Measurements from ENCODE around the gene BTN3A1.
"Not testable (repeated sequence)": the region's sequence is repeated elsewhere in the genome, so short reads cannot be mapped to it uniquely, and the experiment has no call there.

The BTN3A1 gene

DNA sequence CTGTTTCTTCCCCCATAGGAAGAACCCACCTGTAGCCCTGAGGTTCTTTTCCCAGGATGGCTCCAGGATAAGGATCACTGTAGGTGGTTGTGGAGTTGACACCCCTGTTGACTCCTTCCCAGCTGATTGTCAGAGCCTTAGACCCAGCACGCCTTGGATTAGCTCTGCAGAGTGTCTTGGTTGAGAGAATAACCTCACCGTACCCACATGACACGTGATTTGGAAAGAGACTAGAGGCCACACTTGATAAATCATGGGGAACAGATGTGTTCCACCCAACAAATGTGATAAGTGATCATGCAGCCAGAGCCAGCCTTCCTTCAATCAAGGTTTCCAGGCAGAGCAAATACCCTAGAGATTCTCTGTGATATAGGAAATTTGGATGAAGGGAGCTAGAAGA, 12.2 kb downstream of the BTN3A1 start:
- no peak for DNase-seq (ENCODE audit: low read depth in 3 of 3)

DNA sequence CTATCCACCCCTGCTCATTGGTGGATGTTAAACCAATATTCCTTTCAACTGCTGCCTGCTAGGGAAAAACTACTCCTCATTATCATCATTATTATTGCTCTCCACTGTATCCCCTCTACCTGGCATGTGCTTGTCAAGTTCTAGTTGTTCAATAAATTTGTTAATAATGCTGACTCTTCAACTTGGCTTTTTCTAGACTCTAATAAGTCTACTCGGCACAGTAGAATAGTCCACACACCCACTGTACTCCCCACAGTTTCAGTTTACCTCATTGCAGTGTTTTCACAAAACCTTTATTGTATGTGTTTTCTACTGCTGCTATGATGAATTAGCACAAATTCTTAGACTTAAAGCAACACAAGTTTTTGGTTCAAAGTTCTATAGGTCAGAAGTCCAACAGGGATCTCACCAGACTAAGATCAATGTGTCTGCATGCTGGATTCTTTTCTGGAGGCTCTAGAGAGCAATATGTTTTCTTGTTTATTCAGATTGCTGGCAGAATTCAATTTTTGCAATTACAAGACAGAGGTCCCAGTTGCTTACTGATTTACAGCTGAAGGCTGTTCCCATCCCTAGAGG, 13.1 kb downstream of the BTN3A1 start:
- DNase-seq (ENCODE audit: low read depth in 3 of 3), result no peak

DNA sequence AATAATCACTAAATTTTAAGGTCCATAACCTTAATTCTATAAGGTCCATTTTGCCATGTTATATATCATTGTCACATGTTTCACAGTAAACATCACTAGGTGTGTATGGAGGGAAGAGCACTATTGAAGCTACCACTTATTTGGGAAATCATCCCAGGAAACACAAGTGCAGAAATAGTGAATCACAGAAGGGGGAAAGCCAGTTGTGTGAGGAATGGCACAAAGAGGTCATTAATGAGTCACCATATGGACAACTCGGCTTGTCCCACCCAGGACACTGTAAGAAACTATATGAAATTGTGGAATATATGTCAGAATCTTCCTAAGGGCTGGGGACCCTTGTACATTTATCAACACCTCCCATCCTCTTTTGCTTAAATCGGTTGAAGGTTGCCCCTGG, 13.7 kb downstream of the BTN3A1 start:
- DNase-seq (ENCODE audit: low read depth in 3 of 3), result no peak

DNA sequence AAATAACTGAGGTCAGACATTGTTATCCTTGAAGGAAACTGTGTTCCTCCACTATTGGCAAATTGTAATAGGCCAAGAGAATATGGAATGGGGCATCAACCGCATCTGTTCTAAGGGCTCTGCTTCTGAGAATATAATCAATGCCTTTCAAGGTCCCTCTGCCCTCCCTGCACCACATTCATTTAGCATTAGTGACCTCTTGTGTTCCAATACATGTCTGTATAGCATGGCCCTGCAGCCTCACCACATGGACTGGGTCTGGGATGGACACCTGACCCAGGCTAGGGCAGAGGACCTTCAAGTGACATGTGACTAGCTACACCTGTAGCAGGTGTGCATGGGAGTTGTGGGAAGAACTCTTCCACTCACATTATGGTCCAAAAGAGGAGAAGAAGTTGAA, 14.2 kb downstream of the BTN3A1 start:
- DNase-seq (ENCODE audit: low read depth in 3 of 3), result no peak

DNA sequence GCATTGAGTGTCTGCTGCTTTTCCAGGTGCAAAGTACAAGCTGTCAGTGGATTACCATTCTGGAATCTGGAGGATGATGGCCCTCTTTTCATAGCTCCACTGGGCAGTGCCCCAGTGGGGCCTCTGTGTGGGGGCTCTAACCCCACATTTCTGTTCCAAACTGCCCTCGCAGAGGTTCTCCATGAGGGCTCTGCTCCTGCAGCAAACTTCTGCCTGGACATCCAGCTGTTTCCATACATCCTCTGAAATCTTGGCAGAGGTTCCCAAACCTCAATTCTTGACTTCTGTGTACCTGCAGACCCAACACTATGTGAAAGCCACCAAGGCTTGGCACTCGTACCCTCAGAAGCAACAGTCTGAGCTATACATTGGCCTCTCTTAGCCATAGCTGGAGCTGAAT, 16.0 kb downstream of the BTN3A1 start:
- DNase-seq (ENCODE audit: low read depth in 3 of 3), result not testable (repeated sequence)

DNA sequence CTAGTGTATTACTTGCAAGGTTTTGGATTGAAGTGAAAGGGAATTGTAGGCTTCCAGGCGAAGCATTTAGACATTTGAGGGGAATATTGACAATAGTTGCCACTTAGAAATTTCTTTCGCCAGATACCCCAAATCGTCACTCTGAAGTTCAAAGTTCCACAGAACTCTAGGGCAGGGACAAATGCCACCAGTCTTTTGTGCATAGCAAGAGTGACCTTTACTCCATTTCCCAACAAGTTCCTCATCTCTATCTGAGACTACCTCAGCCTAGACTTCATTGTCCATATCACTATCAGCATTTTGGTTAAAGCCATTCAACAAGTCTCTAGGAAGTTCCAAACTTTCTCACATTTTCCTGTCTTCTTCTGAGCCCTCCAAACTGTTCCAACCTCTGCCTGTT, 16.7 kb downstream of the BTN3A1 start:
- not testable (repeated sequence) for DNase-seq (ENCODE audit: low read depth in 3 of 3)

DNA sequence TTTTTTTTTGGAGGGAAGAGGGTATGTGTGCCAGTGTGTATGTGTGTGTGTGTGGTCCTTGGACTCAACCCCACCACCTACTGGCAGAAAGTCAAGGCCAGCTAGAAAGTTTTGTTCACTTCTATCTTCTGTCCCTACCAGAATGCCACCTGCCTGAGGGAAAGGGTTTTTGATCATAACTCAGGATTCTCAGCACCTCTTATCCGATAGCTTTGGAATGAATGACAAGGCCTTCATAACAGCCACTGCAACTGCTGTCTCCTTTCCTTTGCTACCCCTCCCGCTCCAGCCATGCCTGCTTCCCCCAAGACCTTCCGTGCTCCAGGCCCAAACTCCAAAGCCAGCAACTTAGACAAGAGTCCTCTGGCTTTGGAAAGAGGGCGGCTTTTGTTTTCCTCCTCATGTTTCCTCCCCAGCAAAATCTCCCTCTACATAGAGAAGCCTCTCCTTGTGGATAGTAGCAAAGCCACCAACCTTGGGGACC, 18.7 kb downstream of the BTN3A1 start:
- DNase-seq (ENCODE audit: low read depth in 3 of 3), result no peak

DNA sequence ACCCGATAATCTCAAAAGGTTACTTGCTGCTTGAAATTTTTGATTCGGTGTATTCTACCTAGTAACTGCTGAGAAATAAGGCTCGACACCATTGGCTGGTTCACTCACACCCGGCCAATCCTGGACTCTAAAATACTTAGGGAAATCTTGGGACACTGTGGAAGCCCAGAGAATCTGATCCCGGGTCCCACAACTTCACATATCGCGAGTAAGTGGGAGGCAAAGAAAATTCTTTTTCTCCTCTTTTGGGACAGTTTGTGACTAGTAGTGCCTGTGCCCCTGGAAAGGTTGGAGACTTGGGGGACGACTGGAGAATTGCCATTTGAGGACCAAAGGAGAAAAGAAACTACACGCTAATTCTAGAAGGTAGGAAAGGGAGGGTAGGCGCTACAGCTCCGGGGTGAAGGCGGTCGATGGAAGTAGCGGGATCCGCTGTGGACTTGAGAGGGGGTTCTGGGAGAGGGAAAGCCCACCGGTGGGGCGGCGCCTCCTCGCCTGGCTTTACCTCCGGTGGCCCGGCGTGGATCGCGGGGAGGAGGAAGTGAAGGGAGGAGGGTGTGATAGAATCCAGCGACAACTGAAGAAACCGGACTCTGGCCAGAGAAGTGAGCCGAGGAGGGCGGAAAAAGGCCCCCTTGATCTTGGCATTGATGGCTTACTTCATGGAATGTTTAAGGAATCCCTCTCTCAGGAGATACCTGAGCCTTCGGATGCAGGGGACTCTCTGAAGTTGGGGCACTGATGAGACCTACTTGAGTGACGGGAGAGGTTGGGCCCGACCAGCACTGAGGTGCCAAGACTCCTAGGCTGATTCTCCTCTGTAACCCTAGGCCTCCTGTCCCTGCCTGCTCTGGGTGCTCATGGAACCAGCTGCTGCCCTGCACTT, 19.4 kb downstream of the BTN3A1 start:
- DNase-seq (ENCODE audit: low read depth in 3 of 3), result peak in 1 of 3 experiments; percentile 28

DNA sequence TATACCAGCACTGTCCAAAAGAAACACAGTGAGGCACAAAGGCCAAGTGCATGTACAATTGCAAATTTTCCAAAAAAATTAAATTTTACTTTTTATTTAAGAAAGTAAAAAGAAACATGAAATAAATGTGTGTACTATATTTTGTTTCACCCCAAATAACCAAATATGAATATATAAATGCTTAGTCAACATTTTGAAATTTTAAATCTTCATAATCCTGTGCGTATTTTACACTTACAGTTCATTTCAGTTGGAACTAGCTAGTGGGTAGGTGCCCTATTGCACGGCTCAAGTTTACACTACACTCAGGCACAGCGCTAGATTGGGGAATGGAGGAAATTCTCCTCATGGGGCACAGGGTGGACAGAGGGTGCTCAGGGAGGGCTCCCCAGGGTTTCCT, 20.3 kb downstream of the BTN3A1 start:
- DNase-seq (ENCODE audit: low read depth in 3 of 3), result no peak

DNA sequence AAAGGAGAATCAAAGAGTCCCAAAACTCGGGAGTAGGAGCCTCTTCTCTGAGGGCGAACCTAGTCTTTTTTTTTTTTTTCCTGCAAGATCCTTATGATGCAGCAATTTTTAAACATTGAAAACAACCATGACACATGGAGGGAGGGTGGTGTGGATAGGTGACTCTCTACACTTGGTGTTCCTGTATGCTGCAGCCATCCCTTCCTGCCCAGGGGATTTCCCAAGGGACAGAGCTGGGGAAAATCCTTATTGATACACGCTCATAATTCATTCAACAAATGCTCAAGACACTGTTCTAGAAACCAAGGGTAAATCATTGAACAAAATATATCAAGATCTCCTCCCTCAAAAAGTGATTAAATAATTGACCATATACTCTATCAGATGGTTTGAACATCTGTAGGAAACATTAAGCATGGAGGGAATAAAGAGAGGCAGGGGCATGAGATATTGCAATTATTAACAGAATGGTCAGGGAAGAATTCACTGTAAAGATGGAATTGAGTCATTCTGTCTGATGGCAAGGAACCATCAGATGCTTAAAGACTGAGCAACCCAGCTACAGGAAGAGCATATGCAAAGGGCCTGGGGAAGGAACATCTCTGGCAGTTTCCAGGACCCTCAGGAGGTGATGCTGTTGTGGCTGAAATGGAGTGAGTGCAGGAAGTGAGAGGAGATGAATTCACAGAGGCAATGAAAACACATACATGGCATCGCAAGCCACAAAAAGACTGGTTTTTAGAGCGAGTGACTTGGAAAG, 24.8 kb downstream of the BTN3A1 start:
- DNase-seq (ENCODE audit: low read depth in 3 of 3), result no peak

DNA sequence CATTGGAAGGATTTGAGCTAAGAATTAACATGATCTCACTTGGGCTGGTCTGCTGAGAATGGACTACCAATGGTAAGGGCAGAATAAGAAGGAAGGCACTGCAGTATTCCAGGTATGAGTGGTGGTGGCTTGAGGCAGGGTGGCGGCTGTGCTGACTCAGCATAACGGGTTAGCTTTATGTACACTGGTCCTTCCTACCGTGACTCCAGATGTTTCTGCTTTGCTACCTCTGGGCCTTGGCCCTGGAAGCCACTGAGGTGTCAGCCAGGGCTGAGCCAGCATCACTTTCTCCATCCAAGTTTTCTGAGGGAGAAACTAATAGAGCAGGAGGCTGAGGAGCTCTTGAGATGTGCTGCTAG, 25.4 kb downstream of the BTN3A1 start:
- no peak for DNase-seq (ENCODE audit: low read depth in 3 of 3)

DNA sequence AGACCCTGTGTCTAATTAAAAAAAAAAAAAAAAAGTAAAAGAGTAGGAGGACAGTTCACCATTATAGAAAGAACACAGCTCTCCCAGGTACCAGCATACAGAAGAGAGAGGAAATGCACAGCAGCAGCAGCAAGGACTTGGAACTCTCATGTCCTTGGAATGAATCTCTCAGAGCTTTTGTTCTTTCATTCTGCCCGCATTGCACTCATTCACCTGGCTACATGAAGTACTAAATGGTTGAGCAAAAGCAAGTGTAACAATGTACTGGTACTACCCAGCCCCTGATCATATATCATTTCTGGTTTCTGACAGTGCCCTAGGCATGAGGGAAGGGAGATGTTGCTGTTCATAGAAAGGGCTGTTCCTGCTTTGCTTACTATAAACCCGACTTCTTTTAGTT, 26.1 kb downstream of the BTN3A1 start:
- no peak for DNase-seq (ENCODE audit: low read depth in 3 of 3)

DNA sequence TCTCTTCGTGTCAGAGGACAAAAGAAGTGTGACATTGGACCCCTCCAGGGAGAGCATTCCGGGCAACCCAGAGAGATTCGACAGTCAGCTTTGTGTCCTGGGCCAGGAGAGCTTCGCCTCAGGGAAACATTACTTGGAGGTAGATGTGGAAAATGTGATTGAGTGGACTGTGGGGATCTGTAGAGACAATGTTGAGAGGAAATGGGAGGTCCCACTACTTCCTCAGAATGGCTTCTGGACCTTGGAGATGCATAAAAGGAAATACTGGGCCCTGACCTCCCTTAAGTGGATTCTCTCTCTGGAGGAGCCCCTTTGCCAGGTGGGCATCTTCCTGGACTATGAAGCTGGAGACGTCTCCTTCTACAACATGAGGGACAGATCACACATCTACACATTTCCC, 28.7 kb downstream of the BTN3A1 start:
- DNase-seq (ENCODE audit: low read depth in 3 of 3), result no peak

DNA sequence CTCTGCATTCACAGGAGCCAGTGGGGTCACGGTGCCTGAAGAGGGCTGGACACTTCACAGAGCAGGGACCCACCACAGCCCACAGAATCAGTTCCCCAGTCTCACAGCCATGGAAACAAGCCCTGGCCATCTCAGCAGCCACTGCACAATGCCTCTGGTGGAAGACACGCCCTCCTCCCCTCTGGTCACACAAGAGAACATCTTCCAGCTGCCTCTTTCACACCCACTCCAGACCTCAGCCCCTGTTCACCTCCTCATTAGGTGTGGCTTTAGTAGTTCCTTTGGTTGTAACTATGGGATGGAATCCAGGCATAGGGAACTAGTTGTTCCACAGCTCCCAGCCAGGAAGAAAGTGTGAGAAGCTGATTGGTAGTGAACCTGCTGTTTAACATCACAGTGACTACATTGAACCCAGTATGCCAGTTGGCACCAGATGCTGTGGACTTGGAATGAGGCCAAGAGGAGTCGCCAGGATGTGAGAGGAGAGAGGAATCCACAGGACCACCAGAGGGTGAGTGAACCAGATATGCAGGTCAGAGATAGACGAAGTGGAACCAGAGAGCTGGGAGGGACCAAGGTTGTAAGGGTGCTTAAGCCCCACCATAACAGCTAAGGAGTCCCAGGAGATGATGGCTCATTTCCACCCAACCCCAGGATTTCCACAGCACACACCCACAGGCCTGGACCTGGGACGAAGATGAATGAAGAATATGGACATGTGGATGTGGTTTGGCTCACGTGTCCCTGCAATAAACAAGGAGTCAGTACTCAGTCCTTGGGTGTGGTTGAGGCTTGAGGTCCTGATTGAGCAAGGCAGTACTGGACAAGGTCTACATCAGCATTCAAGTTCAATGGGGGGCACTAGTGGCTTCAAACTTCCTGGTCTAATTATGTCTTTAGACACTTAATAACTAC, 29.4 kb downstream of the BTN3A1 start:
- no peak for DNase-seq (ENCODE audit: low read depth in 3 of 3)

DNA sequence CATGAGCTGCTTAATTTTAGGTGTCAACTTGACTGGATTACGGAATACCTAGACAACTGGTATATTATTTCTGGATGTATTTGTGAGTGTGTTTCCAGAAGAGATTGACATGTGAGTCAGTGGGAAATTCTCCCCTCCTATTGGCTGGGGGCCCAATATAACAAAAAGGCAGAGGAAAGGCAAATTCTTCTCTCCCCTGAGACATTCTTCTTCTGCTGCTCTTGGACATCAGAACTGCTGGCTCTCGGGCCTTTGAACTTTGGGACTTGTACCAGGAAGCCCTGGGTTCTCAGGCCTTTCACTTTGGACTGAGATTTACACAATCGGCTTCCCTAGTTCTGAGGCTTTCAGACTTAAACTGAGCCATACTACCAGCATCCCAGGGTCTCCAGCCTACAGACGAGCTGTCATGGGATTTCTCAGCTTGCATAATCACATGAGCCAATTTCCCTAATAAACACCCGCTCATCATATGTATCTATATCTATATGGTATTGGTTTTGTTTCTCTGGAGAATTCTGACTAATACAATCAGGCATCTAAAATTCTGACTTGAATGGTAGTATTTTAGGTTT, 30.6 kb downstream of the BTN3A1 start:
- no peak for DNase-seq (ENCODE audit: low read depth in 3 of 3)

DNA sequence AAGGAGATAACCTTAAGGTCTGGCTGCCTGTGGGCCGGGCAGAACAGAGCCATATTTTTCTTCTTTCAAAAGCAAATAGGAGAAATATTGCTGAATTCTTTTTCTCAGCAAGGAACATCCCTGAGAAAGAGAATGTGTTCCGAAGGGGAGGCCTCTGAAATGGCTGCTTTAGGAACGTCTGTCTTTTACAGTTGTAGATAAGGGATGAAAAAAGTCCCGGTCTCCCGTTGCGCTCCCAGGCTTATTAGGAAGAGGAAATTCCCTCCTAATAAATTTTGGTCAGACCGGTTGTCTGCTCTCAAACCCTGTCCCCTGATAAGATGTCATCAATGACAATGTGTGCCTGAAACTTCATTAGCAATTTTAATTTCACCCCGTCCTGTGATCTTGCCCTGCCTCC, 31.6 kb downstream of the BTN3A1 start:
- DNase-seq (ENCODE audit: low read depth in 3 of 3), result not testable (repeated sequence)

DNA sequence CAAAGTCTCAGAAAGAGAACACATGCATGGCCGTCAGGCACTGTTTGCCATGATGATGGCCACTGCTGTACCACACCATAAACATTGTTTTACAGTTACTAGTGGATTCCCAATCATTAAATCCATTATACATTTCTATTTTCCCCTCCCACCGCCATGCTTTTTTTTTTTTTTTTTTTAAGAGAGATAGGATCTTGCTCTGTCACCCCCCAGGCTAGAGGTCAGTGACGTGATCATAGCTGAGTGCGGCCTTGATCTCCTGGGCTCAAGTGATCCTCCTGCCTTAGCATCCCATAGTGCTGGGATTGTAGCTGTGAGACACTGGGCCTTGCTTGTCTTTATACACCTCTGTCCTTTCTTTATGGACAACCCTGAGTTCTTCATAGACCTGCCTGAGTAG, 33.9 kb downstream of the BTN3A1 start:
- no peak for DNase-seq (ENCODE audit: low read depth in 3 of 3)

DNA sequence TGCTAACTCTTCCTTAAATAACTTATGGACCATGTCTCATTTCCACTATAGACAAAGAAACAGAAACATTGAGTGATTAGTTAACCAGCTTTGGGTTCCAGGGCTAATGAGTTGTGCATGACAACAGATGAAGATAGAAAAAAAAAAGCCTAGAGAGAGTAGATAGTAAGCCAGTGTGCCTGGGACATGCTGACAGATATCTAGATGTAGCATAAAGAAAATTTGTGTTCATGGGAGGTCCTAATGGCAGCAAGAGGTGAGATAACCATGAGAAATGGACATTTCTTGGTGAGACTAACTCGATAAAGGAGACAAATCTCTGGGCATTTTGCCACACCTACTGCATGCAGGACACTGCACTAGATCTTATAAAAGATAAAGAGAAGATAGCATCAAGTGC, 35.5 kb downstream of the BTN3A1 start:
- DNase-seq (ENCODE audit: low read depth in 3 of 3), result no peak

DNA sequence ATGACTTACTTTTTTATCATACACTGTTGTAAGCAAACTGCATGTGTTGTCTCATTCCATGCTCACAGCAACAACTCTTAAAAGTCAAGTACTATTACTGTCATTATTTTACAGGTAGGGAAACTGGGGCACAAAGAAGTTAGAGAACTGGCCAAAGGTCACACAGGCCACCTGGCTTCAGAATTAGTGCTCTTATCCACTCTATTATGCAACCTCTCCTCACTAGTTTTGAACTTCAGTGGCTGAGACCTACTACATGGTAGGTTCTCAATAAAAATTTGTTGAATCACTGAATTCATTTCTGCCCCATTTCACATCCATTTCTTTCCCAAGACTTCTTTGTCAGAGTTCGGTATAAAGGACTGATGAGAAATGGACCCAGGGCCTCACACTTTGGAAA, 35.9 kb downstream of the BTN3A1 start:
- no peak for DNase-seq (ENCODE audit: low read depth in 3 of 3)

DNA sequence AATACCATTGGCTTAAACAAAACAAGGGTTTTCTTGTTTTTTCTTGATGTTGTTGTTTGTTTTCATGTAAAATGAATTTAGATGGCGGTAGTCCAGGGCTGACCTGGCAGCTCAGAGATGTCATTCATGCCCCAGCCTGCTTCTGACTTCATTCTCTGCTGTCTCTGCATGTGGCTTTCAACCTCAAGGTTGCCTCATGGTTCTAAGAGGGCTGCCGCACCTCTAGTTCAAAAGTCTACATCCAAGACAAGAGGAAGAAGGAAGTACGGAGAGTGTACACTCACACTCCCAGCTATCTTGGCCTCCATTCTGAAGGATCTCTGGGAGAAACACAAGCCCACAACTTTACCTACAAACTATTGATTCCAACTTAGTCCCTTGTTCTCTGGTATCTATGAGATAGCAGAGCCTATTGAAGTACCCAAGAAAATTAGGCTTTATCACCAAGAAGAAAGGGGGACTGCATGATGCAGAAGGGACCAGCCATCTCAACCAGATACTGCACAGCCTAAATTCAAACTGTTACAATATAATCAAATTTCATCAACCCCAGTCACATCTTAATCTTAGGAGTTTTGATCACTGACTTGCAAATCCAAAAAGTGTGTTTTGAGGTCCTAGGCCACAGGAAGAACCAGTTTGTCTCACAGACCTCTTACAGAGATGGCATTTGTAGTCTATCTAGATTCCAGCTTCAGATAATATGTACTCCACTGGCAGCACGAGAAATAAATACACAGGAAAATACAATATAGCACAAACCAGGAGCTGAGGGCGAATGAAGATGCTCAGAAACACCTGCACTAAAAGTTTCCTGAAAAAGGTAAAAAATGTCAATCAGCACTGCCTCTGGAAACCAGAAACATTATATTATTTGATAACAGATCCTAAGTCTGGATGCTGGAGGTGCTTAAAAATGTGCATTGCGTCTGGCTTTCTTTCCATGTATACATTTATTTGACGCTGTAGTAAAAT, 37.4 kb downstream of the BTN3A1 start:
- no peak for DNase-seq (ENCODE audit: low read depth in 3 of 3)

Measured in stimulated activated CD4-positive, alpha-beta T cell treated with anti-CD3 and anti-CD28 coated beads, TNF-alpha, amount 100 ng/mL, for 24 hours (primary cell).